HepG2 (cell line): ENCODE data around the gene FAM187B. TPM values are rescaled to one million over a fixed set of nuclear protein-coding genes. Genes with fewer than 3 reads are reported as not detected.

Experiments
- ATAC-seq: fragments of 200-7000 bp; cut with Tn5 transposase; 3 replicates; pipeline ENCODE4 v1.9.1; 2020; ENCODE audit warnings: mild to moderate bottlenecking, moderate library complexity
- Bru-seq: library from RNA; stranded (reverse); fragments of 400-500 nt; gene quantifications from one replicate; lab custom pipeline; 2021; lab: Mats Ljungman, UMichigan
- BruChase-seq, 2 experiments: library from RNA; stranded (reverse); fragments of 400-500 nt; gene quantifications; one replicate each; lab custom pipeline; 2021; lab: Mats Ljungman, UMichigan
- BruUV-seq: library from RNA; stranded (reverse); fragments of 400-500 nt; replicated peaks from 2 replicates; lab custom pipeline; 2021; lab: Mats Ljungman, UMichigan
- CTCF ChIA-PET: fragments of 300-600 bp; formaldehyde crosslinking; extraction: SDS; loops from one replicate; lab custom pipeline; 2021; ENCODE audit warnings: low total read pairs, inconsistent platforms, low intra/inter-chr PET ratio; lab: Yijun Ruan, JAX
- POLR2A ChIA-PET: fragments of 350-600 bp; sonication (Branson Sonifier 250); formaldehyde crosslinking; loops from one replicate; lab custom pipeline; 2020; ENCODE audit warnings: antibody characterized with exemption, inconsistent platforms; lab: Yijun Ruan, JAX
- DNase-seq: peaks from one replicate; pipeline ENCODE4 v3.0.0-alpha.2; 2015; ENCODE audit warnings: low spot score
- FAIRE-seq: peaks from 3 replicates; lab custom pipeline; 2011; peaks lifted over from hg19 to GRCh38; lab: Jason Lieb, UNC
- H2AFZ ChIP-seq: one replicate; pipeline ENCODE4 v1.6.1; 2011; ENCODE audit warnings: low read length, inconsistent platforms
- H3K27ac ChIP-seq: fragments of 300-600 bp; 3 replicates; pipeline ENCODE4 v1.8.0; 2011; ENCODE audit warnings: mixed run types, mild to moderate bottlenecking, mixed read lengths, low read length, inconsistent platforms; ENCODE audit not compliant: insufficient read depth; ENCODE audit errors: extremely low read length
- H3K27me3 ChIP-seq, 2 experiments: fragments of 200-600 bp in 1 of 2; 2 replicates in 1 of 2; 3 replicates in 1 of 2; pipeline versions ENCODE4 v1.6.0 to v1.8.0; 2011; ENCODE audit warnings: low read length in 2 of 2, mild to moderate bottlenecking in 2 of 2, moderate library complexity in 2 of 2, inconsistent platforms in 1 of 2; ENCODE audit not compliant: insufficient read depth in 2 of 2, control insufficient read depth in 1 of 2
- H3K36me3 ChIP-seq, 2 experiments: fragments of 200-600 bp in 1 of 2; replicated peaks in 1 of 2; 2 replicates in 1 of 2; 3 replicates in 1 of 2; pipeline versions ENCODE4 v1.5.1 to v1.8.0; 2011; ENCODE audit warnings: low read length in 2 of 2, inconsistent platforms in 1 of 2; ENCODE audit not compliant: insufficient read depth in 2 of 2, control insufficient read depth in 1 of 2
- H3K4me1 ChIP-seq: 2 replicates; pipeline ENCODE4 v1.5.1; 2012; ENCODE audit warnings: low read length, inconsistent platforms; ENCODE audit not compliant: insufficient read depth
- H3K4me2 ChIP-seq: 2 replicates; pipeline ENCODE4 v1.6.0; 2011; ENCODE audit warnings: low read depth, low read length, inconsistent platforms
- H3K4me3 ChIP-seq, 3 experiments: fragments of 200-600 bp in 1 of 3; sonication (generic), shearing (Covaris generic) in 1 of 3; replicated peaks in 1 of 3; 2 replicates each; pipeline ENCODE4 v1.5.1; 2011 to 2016; ENCODE audit warnings: low read length in 3 of 3, inconsistent platforms in 2 of 3, low read depth in 2 of 3, mild to moderate bottlenecking in 2 of 3, control low read depth in 1 of 3, mixed read lengths in 1 of 3; ENCODE audit not compliant: insufficient read depth in 1 of 3
- H3K79me2 ChIP-seq: one replicate; pipeline ENCODE4 v1.6.1; 2011; ENCODE audit warnings: low read length, inconsistent platforms; ENCODE audit not compliant: insufficient read depth
- H3K9ac ChIP-seq: 2 replicates; pipeline ENCODE4 v1.6.0; 2011; ENCODE audit warnings: mild to moderate bottlenecking, low read depth, low read length, inconsistent platforms; ENCODE audit not compliant: insufficient read depth
- H3K9me3 ChIP-seq: 2 replicates; pipeline ENCODE4 v1.5.1; 2012; ENCODE audit warnings: mild to moderate bottlenecking, low read length
- H4K20me1 ChIP-seq: 2 replicates; pipeline ENCODE4 v1.6.0; 2011; ENCODE audit warnings: inconsistent platforms, mild to moderate bottlenecking, low read length, moderate library complexity; ENCODE audit not compliant: insufficient read depth
- BORCS8-MEF2B ChIP-seq: sonication (generic); formaldehyde crosslinking; IDR thresholded peaks from 2 replicates; pipeline ENCODE4 v1.8.0; 2022; ENCODE audit warnings: mild to moderate bottlenecking, missing genetic modification reagents
- RARA ChIP-seq: IDR thresholded peaks from 2 replicates; pipeline ENCODE4 v1.6.1; 2016; ENCODE audit warnings: missing genetic modification reagents, missing compliant biosample characterization
- RBAK ChIP-seq: sonication (generic); formaldehyde crosslinking; IDR thresholded peaks from 2 replicates; pipeline ENCODE4 v1.5.1; 2020; ENCODE audit warnings: mild to moderate bottlenecking, missing genetic modification reagents
- SALL1 ChIP-seq: sonication (generic); formaldehyde crosslinking; IDR thresholded peaks from 2 replicates; pipeline ENCODE4 v1.8.0; 2022; ENCODE audit warnings: mild to moderate bottlenecking, missing genetic modification reagents
- ZNF260 ChIP-seq: sonication (generic); formaldehyde crosslinking; IDR thresholded peaks from 2 replicates; pipeline ENCODE4 v1.4.0; 2020; ENCODE audit warnings: missing genetic modification reagents, low read depth, mild to moderate bottlenecking, borderline replicate concordance
- ZNF264 ChIP-seq: sonication (generic); formaldehyde crosslinking; IDR thresholded peaks from 2 replicates; pipeline ENCODE4 v1.4.0; 2020; ENCODE audit warnings: missing genetic modification reagents
- ZNF441 ChIP-seq: sonication (generic); formaldehyde crosslinking; IDR thresholded peaks from 2 replicates; pipeline ENCODE4 v1.7.0; 2021; ENCODE audit warnings: missing genetic modification reagents, borderline replicate concordance
- WGBS: methylation state at CpG from one replicate; pipeline ENCODE4 v1.1.6; 2017; ENCODE audit warnings: low lambda C conversion rate; 5-methylcytosine and 5-hydroxymethylcytosine counted together
- in situ Hi-C: cut with HindIII; loops from 2 replicates; pipeline ENCODE4 v1.10.0; 2017; ENCODE audit warnings: low pct_unique_long_range_greater_than_20kb; ENCODE audit not compliant: extremely low pct_ligation_motif_present
- intact Hi-C: fragments of 100-400 bp; cut with micrococcal nuclease; formaldehyde crosslinking; loops from one replicate; pipeline ENCODE4 v1.10.0; 2022; ENCODE audit not compliant: unreplicated experiment
- long read RNA-seq, 2 experiments: library from RNA in 1 of 2; library from polyadenylated mRNA in 1 of 2; stranded (forward) in 1 of 2; unstranded in 1 of 2; transcript quantifications; one replicate each; pipeline ENCODE4 v2.0.0, GENCODE V29; 2019 to 2022
- polyA minus RNA-seq, 3 experiments: library from RNA; depleted of rRNA, polyadenylated mRNA; stranded (reverse); fragments of >200 nt; gene quantifications; 2 replicates each; pipeline ENCODE4 v1.2.3, GENCODE V29; 2011; ENCODE audit warnings: low replicate concordance in 1 of 3
- polyA plus RNA-seq, 8 experiments: library from polyadenylated mRNA; depleted of rRNA in 3 of 8; stranded (reverse) in 7 of 8; unstranded in 1 of 8; fragments of >200 nt; fragmentation: Illumina TruSeq in 4 of 8; extraction: Trizol in 4 of 8; gene quantifications; 2 replicates each; pipeline versions ENCODE4 v1.2.1 to v1.2.3, GENCODE V29; 2011 to 2016; ENCODE audit warnings: low read depth in 4 of 8, missing spikeins in 1 of 8, mixed read lengths in 1 of 8; ENCODE audit not compliant: insufficient read depth in 1 of 8
- total RNA-seq, 5 experiments: library from RNA; depleted of rRNA; stranded (reverse); fragments of >200 nt; fragmentation: Illumina TruSeq; extraction: Trizol; gene quantifications; 2 replicates each; pipeline ENCODE4 v1.2.3, GENCODE V29; 2016; ENCODE audit warnings: low read depth in 1 of 5
- TF ChIP-seq, protein P1 (sequence below): sonication (generic); formaldehyde crosslinking; IDR thresholded peaks from 2 replicates; pipeline ENCODE4 v1.5.0; 2020; ENCODE audit warnings: mild to moderate bottlenecking, missing genetic modification reagents
- TF ChIP-seq, protein P2 (sequence below): sonication (generic); formaldehyde crosslinking; IDR thresholded peaks from 2 replicates; pipeline ENCODE4 v1.5.0; 2020; ENCODE audit warnings: missing genetic modification reagents
- TF ChIP-seq, protein P3 (sequence below): sonication (generic); formaldehyde crosslinking; IDR thresholded peaks from 2 replicates; pipeline ENCODE4 v1.5.1; 2020; ENCODE audit warnings: missing genetic modification reagents, mild to moderate bottlenecking, borderline replicate concordance

FAM187B gene
- not detected in 2 replicates for total RNA-seq (2016; rRNA removed; fragmentation: Illumina TruSeq; extraction: Trizol)
- total RNA-seq (2016; cell fraction: cytosol; rRNA removed; fragmentation: Illumina TruSeq; extraction: Trizol; ENCODE audit: low read depth) = not detected in 2 replicates
- not detected in 2 replicates for total RNA-seq (2016; cell fraction: insoluble cytoplasmic fraction; rRNA removed; fragmentation: Illumina TruSeq; extraction: Trizol)
- total RNA-seq (2016; cell fraction: membrane; rRNA removed; fragmentation: Illumina TruSeq; extraction: Trizol) = not detected in 2 replicates
- total RNA-seq (2016; cell fraction: nucleus; rRNA removed; fragmentation: Illumina TruSeq; extraction: Trizol) = not detected in 2 replicates
- not detected in 2 replicates for polyA plus RNA-seq (2011; rRNA removed)
- polyA plus RNA-seq (2011; cell fraction: cytosol; rRNA removed) = not detected in 2 replicates
- polyA plus RNA-seq (2011; cell fraction: nucleus; rRNA removed) = not detected in 2 replicates
- not detected in 2 replicates for polyA plus RNA-seq (2012)
- not detected in 2 replicates for polyA plus RNA-seq (2016; cell fraction: cytosol; fragmentation: Illumina TruSeq; extraction: Trizol; ENCODE audit: low read depth)
- polyA plus RNA-seq (2016; cell fraction: insoluble cytoplasmic fraction; fragmentation: Illumina TruSeq; extraction: Trizol; ENCODE audit: low read depth) = not detected in 2 replicates
- polyA plus RNA-seq (2016; cell fraction: membrane; fragmentation: Illumina TruSeq; extraction: Trizol; ENCODE audit: low read depth) = not detected in 2 replicates
- not detected in 2 replicates for polyA plus RNA-seq (2016; cell fraction: nucleus; fragmentation: Illumina TruSeq; extraction: Trizol; ENCODE audit: insufficient read depth, low read depth)
- polyA minus RNA-seq (2011; rRNA and poly(A)+ RNA removed; ENCODE audit: low replicate concordance) = not detected in 2 replicates
- not detected in 2 replicates for polyA minus RNA-seq (2011; cell fraction: cytosol; rRNA and poly(A)+ RNA removed)
- not detected in 2 replicates for polyA minus RNA-seq (2011; cell fraction: nucleus; rRNA and poly(A)+ RNA removed)
- Bru-seq, nascent RNA = percentile 13 among the genes with signal in this experiment
- BruChase-seq, experiment 1, labeled RNA remaining after a 6-hour chase = percentile 14 among the genes with signal in this experiment
- percentile 9 among the genes with signal in this experiment for BruChase-seq, experiment 2, labeled RNA remaining after a 2-hour chase
- long read RNA-seq, experiment 1 = 0 reads
- long read RNA-seq, experiment 2 = 0 reads

DNA sequence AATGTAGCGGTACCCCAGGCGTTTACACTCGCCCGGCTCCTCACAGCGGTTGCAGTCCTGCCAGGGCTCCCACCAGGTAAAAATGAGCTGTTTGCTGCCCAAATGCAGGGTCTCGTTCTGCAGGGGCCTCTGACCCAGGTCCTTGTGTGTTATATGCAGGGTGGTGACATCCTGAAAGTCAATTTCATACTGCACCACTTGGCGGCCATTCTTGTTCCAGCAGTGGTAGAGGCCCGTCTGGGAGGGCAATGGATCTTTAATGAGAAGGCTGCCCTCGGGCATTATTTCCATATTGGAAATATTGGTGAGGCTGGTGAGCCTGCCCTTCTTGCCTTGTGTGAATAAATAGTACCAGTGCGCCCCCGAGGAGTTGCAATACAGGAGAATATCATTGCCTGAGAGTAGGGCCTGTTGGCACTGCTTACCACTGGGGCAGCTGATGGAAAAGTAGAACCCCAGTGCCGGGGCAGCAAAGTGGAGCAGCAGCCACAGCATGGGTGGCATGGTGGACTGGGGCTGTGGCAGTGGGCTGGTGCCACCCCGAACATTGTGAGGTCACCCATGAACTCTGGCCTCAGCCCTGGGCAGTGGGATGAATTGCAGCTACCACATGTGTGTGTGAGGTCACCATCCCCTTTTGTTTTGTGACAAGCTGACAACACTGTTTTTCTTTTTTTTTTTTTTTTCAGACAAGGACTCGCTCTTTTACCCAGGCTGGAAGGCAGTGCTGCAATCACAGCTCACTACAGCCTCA lies at the start of gene FAM187B:
Gene FAM187B, minus strand, starts transcription at position 563 of the 754 bp plus-strand sequence. Its CDS starts 59 bp downstream, at position 504.
- Histone ChIP-seq H2AFZ (no peak within 1 kb of the TSS), H3K9ac (no peak within 1 kb of the TSS), H3K36me3 (no peaks in the 10 kb centered on the region), H3K4me2 (no peak within 1 kb of the TSS), H3K27ac (no peak within 1 kb of the TSS), H4K20me1 (no peaks in the 10 kb centered on the region), H3K9me3 (no peaks in the 10 kb centered on the region), H3K79me2 (no peaks in the 10 kb centered on the region), H3K4me3 (no peak within 1 kb of the TSS), H3K27me3 (peaks cover 0 to 6% of the 10 kb centered on the region in 2 experiments; a peak in 1 of 5 replicates), H3K4me1 (peaks cover 8% of the 10 kb centered on the region; the same call in 1 of the 2 replicates)
- in situ Hi-C loops = no loop called here
- WGBS = 45% methylated on average over 8 of the region's 14 CpGs
- CTCF ChIA-PET = no interaction called here
- intact Hi-C loops = no loop called here
- POLR2A ChIA-PET = no interaction called here
- DNase-seq (no peak), ATAC-seq (peak; percentile 39; the same call in 2 of the 3 replicates), FAIRE-seq (no peak)
- no peak for TF ChIP-seq RBAK
- no peak for TF ChIP-seq ZNF264
- TF ChIP-seq ZNF441 (CRISPR knock-in tag) = no peak
- TF ChIP-seq RARA = no peak
- no peak for TF ChIP-seq BORCS8-MEF2B
- TF ChIP-seq, protein P1, sequence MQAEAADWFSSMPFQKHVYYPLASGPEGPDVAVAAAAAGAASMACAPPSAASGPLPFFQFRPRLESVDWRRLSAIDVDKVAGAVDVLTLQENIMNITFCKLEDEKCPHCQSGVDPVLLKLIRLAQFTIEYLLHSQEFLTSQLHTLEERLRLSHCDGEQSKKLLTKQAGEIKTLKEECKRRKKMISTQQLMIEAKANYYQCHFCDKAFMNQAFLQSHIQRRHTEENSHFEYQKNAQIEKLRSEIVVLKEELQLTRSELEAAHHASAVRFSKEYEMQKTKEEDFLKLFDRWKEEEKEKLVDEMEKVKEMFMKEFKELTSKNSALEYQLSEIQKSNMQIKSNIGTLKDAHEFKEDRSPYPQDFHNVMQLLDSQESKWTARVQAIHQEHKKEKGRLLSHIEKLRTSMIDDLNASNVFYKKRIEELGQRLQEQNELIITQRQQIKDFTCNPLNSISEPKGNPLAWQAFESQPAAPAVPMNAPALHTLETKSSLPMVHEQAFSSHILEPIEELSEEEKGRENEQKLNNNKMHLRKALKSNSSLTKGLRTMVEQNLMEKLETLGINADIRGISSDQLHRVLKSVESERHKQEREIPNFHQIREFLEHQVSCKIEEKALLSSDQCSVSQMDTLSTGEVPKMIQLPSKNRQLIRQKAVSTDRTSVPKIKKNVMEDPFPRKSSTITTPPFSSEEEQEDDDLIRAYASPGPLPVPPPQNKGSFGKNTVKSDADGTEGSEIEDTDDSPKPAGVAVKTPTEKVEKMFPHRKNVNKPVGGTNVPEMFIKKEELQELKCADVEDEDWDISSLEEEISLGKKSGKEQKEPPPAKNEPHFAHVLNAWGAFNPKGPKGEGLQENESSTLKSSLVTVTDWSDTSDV (CRISPR knock-in tag) = no peak
- TF ChIP-seq, protein P2, sequence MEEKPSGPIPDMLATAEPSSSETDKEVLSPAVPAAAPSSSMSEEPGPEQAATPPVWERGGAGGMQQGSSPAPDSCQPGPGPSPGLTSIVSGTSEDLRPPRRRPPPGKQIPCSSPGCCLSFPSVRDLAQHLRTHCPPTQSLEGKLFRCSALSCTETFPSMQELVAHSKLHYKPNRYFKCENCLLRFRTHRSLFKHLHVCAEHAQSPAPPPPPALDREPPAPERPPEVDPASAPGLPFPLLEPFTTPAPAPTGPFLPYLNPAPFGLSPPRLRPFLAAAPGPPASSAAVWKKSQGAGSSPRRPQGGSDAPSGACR = no peak
- TF ChIP-seq SALL1 = no peak
- no peak for TF ChIP-seq ZNF260 (CRISPR knock-in tag)
- TF ChIP-seq, protein P3, sequence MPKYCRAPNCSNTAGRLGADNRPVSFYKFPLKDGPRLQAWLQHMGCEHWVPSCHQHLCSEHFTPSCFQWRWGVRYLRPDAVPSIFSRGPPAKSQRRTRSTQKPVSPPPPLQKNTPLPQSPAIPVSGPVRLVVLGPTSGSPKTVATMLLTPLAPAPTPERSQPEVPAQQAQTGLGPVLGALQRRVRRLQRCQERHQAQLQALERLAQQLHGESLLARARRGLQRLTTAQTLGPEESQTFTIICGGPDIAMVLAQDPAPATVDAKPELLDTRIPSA (CRISPR knock-in tag) = no peak
- BruUV-seq = no TSS peak
